ENCODE data around the gene FSTL4. TPM values are rescaled to one million over a fixed set of nuclear protein-coding genes. Genes with fewer than 3 reads are reported as not detected.

Gene FSTL4
- polyA plus RNA-seq, 1 donor (not counting 4 experiments of a cell fraction or from before 2014, with no cell fraction given): 1.7 TPM

DNA sequence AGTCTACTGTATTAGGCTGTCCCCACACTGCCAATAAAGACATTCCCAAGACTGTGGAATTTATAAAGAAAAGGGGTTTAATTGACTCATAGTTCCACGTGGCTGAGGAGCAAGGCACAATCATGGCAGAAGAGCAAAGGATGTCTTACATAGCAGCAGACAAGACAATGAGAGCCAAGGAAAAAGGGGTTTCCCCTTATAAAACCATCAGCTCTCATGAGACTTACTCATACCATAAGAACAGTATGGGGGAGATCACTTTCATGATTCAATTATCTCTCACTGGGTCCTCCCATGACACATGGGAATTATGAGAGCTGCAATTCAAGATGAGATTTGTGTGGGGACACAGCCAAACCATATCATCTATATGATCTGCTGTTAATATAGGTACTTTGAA, 14.8 kb upstream of the FSTL4 start:
- Histone ChIP-seq H3K9ac (ENCODE audit: control insufficient read depth, extremely low read depth, insufficient read depth, low read length) (no peak overlapping the region), H4K20me1 (ENCODE audit: control insufficient read depth, extremely low read depth, insufficient read depth, low read length) (no peaks in the 10 kb centered on the region), H3K9me3 (ENCODE audit: control insufficient read depth, low read depth, low read length) (no peaks in the 10 kb centered on the region), H3K36me3 (ENCODE audit: control insufficient read depth in 2 of 2, extremely low read depth in 1 of 2, insufficient read depth in 2 of 2, low read length in 2 of 2) (no peaks in the 10 kb centered on the region), H2AFZ (ENCODE audit: control insufficient read depth, low read length) (no peak overlapping the region), H3K27me3 (ENCODE audit: control insufficient read depth, extremely low read depth, insufficient read depth, low read length) (no peaks in the 10 kb centered on the region), H3K27ac (ENCODE audit: control insufficient read depth, insufficient read depth, low read length) (no peak overlapping the region), H3K4me3 (ENCODE audit: control insufficient read depth in 2 of 3, extremely low read depth in 1 of 3, insufficient read depth in 2 of 3, low read depth in 1 of 3, low read length in 3 of 3) (no peak overlapping the region), H3K9me1 (ENCODE audit: control insufficient read depth, extremely low read depth, insufficient read depth, low read length) (no peaks in the 10 kb centered on the region), H3K4me1 (ENCODE audit: control insufficient read depth, extremely low read depth, insufficient read depth, low read length) (no peaks in the 10 kb centered on the region), H3K79me2 (ENCODE audit: control insufficient read depth, insufficient read depth, low read length) (no peaks in the 10 kb centered on the region), H3K4me2 (ENCODE audit: control insufficient read depth, extremely low read depth, insufficient read depth, low read depth, low read length) (no peak overlapping the region)
- DNase-seq (ENCODE audit: low read depth, low spot score) (no peak), FAIRE-seq (no peak)
- TF ChIP-seq EZH2 (IDR thresholded peaks at IDR 0.05; ENCODE audit: low read length): no peak
- TF ChIP-seq, protein P1, sequence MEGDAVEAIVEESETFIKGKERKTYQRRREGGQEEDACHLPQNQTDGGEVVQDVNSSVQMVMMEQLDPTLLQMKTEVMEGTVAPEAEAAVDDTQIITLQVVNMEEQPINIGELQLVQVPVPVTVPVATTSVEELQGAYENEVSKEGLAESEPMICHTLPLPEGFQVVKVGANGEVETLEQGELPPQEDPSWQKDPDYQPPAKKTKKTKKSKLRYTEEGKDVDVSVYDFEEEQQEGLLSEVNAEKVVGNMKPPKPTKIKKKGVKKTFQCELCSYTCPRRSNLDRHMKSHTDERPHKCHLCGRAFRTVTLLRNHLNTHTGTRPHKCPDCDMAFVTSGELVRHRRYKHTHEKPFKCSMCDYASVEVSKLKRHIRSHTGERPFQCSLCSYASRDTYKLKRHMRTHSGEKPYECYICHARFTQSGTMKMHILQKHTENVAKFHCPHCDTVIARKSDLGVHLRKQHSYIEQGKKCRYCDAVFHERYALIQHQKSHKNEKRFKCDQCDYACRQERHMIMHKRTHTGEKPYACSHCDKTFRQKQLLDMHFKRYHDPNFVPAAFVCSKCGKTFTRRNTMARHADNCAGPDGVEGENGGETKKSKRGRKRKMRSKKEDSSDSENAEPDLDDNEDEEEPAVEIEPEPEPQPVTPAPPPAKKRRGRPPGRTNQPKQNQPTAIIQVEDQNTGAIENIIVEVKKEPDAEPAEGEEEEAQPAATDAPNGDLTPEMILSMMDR (optimal IDR thresholded peaks at IDR 0.05 in 1 of 3, IDR thresholded peaks at IDR 0.05 in 1 of 3, conservative IDR thresholded peaks at IDR 0.05 in 1 of 3; ENCODE audit: extremely low read depth in 1 of 3, insufficient read depth in 2 of 3, low read length in 3 of 3): no peak
- dilution Hi-C loops (cut with MboI; ENCODE audit: extremely low pct_ligation_motif_present, low sequenced_read_pairs): no loop called here

DNA sequence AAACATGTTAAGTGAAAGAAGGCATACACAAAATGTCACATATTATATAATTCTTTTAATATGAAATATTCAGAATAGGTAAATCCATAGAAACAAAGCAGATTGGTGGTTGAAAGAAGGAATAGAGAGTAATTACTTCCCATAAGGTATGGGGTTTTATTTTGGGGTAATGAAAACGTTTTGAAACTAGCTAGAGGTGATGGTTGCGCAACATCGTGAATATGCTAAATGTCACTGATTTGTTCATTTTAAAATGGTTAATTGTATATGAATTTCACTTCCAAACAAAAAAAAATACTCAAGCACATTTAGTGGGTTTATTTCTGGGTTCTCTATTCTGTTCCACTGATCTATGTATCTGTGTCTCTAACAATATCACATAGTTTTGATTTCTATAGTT, 12.0 kb upstream of the FSTL4 start:
- FAIRE-seq: no peak
- dilution Hi-C loops (cut with MboI; ENCODE audit: extremely low pct_ligation_motif_present, low sequenced_read_pairs): no loop called here

More for the DNA sequence above, 12.0 kb upstream of the FSTL4 start:
- Histone ChIP-seq H3K27ac (ENCODE audit: control insufficient read depth, insufficient read depth, low read length) (no peak overlapping the region), H2AFZ (ENCODE audit: control insufficient read depth, low read length) (no peak overlapping the region), H3K9me1 (ENCODE audit: control insufficient read depth, extremely low read depth, insufficient read depth, low read length) (no peaks in the 10 kb centered on the region), H3K9ac (ENCODE audit: control insufficient read depth, extremely low read depth, insufficient read depth, low read length) (no peak overlapping the region), H3K36me3 (ENCODE audit: control insufficient read depth in 2 of 2, extremely low read depth in 1 of 2, insufficient read depth in 2 of 2, low read length in 2 of 2) (no peaks in the 10 kb centered on the region), H3K4me1 (ENCODE audit: control insufficient read depth, extremely low read depth, insufficient read depth, low read length) (no peaks in the 10 kb centered on the region), H3K27me3 (ENCODE audit: control insufficient read depth, extremely low read depth, insufficient read depth, low read length) (no peaks in the 10 kb centered on the region), H4K20me1 (ENCODE audit: control insufficient read depth, extremely low read depth, insufficient read depth, low read length) (no peaks in the 10 kb centered on the region), H3K79me2 (ENCODE audit: control insufficient read depth, insufficient read depth, low read length) (no peaks in the 10 kb centered on the region), H3K4me3 (ENCODE audit: control insufficient read depth in 2 of 3, extremely low read depth in 1 of 3, insufficient read depth in 2 of 3, low read depth in 1 of 3, low read length in 3 of 3) (no peak overlapping the region), H3K4me2 (ENCODE audit: control insufficient read depth, extremely low read depth, insufficient read depth, low read depth, low read length) (no peak overlapping the region), H3K9me3 (ENCODE audit: control insufficient read depth, low read depth, low read length) (no peaks in the 10 kb centered on the region)
- DNase-seq (ENCODE audit: low read depth, low spot score): no peak
- TF ChIP-seq, protein P1 (optimal IDR thresholded peaks at IDR 0.05 in 1 of 3, IDR thresholded peaks at IDR 0.05 in 1 of 3, conservative IDR thresholded peaks at IDR 0.05 in 1 of 3; ENCODE audit: extremely low read depth in 1 of 3, insufficient read depth in 2 of 3, low read length in 3 of 3): no peak
- no peak for TF ChIP-seq EZH2 (IDR thresholded peaks at IDR 0.05; ENCODE audit: low read length)

Data from keratinocyte (primary cell).